SK-N-MC (cell line): ENCODE results near the gene RTTN.

ENCODE experiments used
- EZH2 ChIP-seq: fragments of 200-600 bp; sonication (generic); IDR thresholded peaks from one replicate; pipeline ENCODE4 v1.6.1; 2017; ENCODE audit warnings: antibody characterized with exemption
- FOXP2 ChIP-seq: optimal IDR thresholded peaks from 2 replicates; pipeline ENCODE3; 2011; ENCODE audit warnings: mild to moderate bottlenecking, moderate library complexity; ENCODE audit not compliant: insufficient read depth; ENCODE audit errors: extremely low read length, control extremely low read depth
- POLR2AphosphoS5 ChIP-seq: IDR thresholded peaks from 2 replicates; pipeline ENCODE4 v1.6.1; 2012; ENCODE audit warnings: mild to moderate bottlenecking, low read depth, low read length, borderline replicate concordance

DNA sequence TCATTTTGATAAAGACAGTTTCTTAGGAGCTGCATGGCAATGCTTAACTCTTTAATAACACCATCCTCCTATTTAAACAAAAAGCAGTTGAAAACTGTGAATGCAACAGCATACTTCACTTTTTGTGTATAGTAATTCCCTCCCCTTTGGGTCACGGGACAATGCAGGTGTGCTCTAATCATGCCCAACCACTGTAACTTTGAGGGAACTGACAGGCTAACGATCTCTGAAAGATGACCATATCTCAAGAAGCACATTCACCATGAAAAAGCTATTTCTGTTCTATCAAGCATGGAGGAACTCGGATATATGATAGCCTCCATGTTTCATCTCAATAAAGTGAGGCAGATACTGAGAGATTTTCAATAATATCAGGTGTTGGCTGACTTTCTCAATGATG lies 176.8 kb downstream of the RTTN start:
- TF ChIP-seq EZH2 (no peak), POLR2AphosphoS5 (no peak), FOXP2 (no peak)
